Measurements from ENCODE around the gene MINPP1.

DNA sequence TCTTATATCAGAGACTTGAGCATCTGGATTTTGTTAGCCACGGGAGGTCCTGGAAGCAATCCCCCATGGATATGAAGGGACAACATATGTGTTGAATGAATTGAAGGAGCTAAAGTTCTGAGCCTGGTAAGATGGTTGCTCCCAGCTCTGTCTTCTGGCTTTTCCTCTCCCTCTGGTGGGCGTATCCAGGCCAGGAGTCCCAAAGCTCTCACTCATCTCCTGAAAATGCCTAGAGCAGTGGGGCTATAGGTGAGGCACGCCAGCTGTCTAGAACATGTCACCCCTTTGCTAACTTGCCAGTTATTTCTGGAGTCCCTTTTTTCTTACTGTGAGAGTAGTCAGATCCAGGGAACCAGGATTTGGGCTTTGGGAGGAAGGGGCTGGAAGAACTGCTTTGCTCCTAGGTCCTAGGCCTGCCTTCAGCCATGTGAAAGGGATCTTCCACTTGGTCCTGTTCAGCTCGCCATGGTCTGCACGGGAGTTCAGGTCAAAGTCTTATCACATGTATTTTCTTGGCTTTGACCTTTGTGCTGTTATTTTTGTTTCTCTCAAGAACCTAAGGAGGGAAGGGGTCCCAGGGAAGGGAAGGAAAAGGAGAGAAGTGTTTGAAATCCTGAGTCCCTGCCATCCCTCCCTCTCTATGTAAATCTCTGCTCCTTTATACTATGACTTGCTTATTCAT, 73.6 kb downstream of the MINPP1 start:
- TF ChIP-seq YY1 (IDR thresholded peaks at IDR 0.05; ENCODE audit: insufficient read depth, insufficient read length): no peak
- no peak for TF ChIP-seq ZNF274 (IDR thresholded peaks at IDR 0.05; ENCODE audit: low read depth, low read length)
- no peak for TF ChIP-seq SUZ12 (IDR thresholded peaks at IDR 0.05; ENCODE audit: extremely low read depth, insufficient read depth, insufficient read length)
